Epithelial cell of esophagus (primary cell): Measurements from ENCODE around the gene EXOC6B.

Experiments used
- DNase-seq: peaks from one replicate; pipeline ENCODE4 v3.0.0; 2010; ENCODE audit warnings: low read depth
- H3K4me3 ChIP-seq: 2 replicates; pipeline ENCODE4 v1.5.1; 2011; ENCODE audit warnings: mild to moderate bottlenecking, low read length, control low read depth
- TF ChIP-seq, protein P1 (sequence below): IDR thresholded peaks from 2 replicates; pipeline ENCODE4 v1.5.1; 2011; ENCODE audit warnings: low read depth, mild to moderate bottlenecking, low read length, control low read depth, inconsistent platforms; ENCODE audit not compliant: insufficient read depth; ENCODE audit errors: missing control alignments

EXOC6B gene

DNA sequence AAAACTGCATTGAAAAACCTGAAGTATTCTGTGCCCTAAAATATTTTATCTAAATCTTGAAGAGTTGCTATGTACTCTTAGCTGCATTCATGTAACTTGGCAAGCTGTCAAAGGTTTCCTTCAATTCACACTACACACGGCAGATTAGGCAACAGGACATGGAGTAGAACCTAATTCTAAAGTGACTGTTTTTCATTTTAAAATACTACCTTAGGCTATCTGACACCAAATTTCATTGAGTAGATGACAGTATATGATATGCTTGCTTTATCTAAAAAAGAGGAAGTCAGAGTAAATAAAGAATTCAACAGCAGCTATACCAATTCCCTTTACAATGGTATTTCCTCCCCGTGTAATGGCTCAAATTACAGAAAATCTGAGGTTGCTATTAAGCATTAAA, 45.4 kb downstream of the EXOC6B start:
- peak; percentile 70 for DNase-seq
- H3K4me3 ChIP-seq = no peak overlapping the region
- TF ChIP-seq, protein P1, sequence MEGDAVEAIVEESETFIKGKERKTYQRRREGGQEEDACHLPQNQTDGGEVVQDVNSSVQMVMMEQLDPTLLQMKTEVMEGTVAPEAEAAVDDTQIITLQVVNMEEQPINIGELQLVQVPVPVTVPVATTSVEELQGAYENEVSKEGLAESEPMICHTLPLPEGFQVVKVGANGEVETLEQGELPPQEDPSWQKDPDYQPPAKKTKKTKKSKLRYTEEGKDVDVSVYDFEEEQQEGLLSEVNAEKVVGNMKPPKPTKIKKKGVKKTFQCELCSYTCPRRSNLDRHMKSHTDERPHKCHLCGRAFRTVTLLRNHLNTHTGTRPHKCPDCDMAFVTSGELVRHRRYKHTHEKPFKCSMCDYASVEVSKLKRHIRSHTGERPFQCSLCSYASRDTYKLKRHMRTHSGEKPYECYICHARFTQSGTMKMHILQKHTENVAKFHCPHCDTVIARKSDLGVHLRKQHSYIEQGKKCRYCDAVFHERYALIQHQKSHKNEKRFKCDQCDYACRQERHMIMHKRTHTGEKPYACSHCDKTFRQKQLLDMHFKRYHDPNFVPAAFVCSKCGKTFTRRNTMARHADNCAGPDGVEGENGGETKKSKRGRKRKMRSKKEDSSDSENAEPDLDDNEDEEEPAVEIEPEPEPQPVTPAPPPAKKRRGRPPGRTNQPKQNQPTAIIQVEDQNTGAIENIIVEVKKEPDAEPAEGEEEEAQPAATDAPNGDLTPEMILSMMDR = no peak

DNA sequence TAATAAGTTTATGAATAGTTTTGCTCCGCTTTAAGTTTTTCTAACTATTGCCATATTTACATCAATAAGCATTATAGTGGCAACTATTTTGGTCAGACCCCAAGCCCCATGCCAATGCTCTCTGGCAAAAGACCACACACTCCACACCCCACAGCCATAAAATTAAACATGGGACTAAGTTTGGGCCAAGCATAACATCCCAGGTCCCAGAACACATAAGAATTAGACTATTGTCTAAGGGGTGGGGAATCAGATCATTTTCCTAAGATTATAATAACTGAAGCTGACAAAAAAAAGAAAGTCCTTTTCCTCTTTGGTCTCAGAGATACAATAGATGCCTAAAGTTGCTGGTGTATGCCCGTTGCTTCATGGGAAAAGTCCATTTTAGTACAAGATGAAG, 46.3 kb downstream of the EXOC6B start:
- TF ChIP-seq, protein P1 = no peak
- DNase-seq = no peak
- H3K4me3 ChIP-seq = no peak overlapping the region

DNA sequence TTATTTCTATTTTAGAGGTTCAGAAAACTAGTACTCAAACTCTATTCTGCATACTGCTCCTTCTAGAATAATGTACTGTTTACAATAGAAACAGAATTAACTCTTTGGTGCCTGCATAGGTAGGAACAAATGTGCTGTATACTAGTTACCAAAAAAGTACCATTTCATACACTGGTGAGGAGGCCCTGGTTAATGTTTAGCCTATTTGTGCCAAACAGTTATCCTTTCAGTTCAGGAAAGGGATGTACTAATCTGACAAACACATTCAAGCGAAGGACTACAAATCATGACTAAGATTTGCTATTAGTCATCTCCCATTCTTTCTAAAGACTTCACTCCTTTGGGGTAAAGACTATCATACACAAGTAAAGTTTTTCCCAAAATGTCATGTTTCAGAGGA, 47.4 kb downstream of the EXOC6B start:
- peak; percentile 73 for DNase-seq
- TF ChIP-seq, protein P1 = no peak
- no peak overlapping the region for H3K4me3 ChIP-seq

DNA sequence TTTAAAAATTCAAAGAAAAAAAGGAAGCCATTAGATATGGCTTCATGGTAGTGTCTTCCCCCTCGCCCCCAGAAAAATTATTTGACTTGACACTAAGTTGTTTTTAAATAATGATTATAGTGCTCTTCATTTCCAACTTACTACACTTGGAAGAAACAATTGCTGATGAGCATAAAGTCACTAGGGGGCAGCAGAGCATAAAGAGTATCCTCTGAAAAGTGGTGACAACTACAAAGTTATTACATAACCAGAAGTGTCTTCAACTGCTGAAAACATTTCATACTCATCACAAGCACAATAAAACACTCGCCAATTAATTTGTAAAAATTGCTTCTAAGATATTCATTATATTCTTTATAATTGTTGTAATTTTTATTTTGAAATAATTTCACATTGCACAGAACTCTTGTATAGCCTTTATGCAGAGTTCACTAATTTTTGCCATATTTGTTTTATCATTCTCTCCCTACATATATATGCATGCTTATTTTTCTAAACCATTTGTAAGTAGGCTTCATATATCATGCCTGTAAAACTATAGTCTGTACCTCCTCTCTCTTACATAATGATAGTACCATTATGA, 54.9 kb downstream of the EXOC6B start:
- peak; percentile 82 for DNase-seq
- no peak overlapping the region for H3K4me3 ChIP-seq
- TF ChIP-seq, protein P1 = peak; percentile 80

DNA sequence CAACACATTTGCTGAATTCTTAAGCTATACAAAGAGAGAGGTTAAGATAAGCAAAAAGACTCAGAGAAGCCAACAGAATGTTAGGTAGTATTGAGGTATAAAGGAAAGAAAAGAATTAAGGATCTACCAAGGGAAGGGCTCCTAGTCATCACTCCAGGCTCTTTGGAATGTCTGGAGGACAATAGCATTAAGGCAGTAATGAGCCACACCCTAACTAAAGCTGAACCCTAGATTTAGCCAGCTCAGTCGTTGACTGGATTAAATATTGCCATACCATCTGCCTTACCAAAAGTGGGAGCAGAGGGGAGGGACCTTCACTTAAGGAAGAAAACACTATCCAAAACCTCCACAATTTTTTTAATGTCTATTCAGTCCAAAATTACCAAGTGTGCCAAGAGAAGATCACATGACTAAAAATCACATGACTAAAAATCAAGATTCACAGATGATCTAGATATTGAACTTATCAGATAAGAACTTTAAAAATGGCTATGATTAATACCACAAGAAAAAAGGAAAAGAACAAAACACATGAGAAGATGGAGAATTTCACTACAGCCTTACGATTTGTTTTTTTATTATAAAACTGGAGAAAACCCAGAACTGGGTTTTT, 59.7 kb downstream of the EXOC6B start:
- TF ChIP-seq, protein P1 = no peak
- no peak overlapping the region for H3K4me3 ChIP-seq
- DNase-seq = peak; percentile 83

DNA sequence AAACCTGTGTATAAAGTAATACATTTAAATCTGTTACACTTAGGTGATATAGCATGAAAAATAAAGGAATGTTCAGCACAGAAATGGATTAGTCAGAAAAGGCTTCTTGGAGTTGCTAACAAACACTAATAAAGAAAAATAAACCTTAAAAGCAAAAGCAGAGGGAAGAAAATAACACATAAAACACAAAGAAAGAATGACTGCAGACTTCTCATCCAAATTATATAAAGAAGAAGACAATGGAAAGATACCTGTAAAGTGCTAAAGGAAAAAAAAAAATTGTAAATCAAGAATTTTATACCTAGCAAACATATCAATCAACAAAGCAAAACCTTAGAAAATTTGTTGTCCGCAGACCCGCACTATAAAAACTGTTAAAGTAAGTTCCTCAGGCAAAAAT, 63.6 kb downstream of the EXOC6B start:
- DNase-seq = no peak
- H3K4me3 ChIP-seq = no peak overlapping the region
- TF ChIP-seq, protein P1 = no peak

DNA sequence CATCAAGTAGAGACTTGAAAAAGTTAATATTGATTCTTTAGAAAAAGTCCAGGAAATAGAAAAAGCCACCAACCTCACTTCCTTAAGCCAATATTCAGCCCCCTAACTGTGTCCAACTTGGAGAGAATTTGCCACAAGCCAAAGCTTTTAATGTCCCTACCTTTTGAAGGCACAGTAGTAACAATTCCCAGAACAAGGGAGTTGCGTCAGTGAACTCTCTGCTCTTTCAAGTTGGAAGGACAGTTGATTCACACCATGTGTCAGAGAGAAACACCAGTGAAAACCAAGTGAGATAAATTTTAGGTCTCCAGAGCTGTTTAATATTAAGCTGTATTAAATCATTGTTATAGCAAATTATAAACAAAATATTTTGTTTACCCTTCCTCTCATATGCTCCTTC, 66.1 kb downstream of the EXOC6B start:
- TF ChIP-seq, protein P1 = no peak
- no peak overlapping the region for H3K4me3 ChIP-seq
- peak; percentile 37 for DNase-seq
